HG03064 (cell line): ENCODE data around the gene P2RY2.

Source experiments
- ATAC-seq: cut with Tn5 transposase; IDR thresholded peaks from one replicate; pipeline ENCODE4 v1.9.1; 2021; ENCODE audit warnings: low read depth; ENCODE audit not compliant: unreplicated experiment

P2RY2 gene

DNA sequence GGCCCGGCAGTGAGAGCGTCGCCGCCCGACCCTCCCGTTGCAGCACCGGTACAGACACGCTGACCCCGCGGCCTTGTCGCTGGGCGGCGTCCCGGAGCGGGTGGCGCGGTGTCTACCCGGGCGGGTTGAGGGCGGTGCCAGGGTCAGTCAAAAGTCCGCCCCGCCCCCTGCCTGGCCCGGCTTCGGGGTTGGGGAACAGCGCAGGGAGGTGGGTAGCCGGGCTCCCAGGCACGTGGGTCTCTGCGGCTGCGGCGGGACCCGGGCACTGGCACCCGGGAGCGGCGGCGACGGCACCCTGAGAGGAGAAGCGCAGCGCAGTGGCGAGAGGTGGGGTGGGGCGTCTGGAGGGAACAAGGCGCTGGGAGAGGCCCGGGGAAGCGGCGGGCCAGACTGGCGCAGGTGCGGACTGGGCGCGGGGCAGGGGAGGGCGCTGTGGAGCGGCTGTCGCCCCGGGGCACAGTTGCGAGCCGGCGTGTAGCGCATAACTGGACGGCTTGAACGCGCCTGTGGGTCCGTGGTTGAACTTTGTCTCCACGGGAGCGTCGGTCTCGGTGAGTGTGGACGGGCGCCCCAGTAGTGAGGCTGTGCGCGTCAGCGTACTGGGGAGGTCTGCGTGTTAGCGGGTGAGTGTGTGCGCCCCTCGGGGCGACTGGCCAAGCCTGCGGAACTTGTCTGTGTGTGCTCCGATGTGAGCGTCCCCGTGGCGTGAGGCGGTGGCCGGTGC is at the start of gene P2RY2:
P2RY2 (plus strand) TSS at position 176 of the 724 bp plus-strand sequence. CDS start 15,879 bp downstream, outside the sequence.
- no peak for ATAC-seq

DNA sequence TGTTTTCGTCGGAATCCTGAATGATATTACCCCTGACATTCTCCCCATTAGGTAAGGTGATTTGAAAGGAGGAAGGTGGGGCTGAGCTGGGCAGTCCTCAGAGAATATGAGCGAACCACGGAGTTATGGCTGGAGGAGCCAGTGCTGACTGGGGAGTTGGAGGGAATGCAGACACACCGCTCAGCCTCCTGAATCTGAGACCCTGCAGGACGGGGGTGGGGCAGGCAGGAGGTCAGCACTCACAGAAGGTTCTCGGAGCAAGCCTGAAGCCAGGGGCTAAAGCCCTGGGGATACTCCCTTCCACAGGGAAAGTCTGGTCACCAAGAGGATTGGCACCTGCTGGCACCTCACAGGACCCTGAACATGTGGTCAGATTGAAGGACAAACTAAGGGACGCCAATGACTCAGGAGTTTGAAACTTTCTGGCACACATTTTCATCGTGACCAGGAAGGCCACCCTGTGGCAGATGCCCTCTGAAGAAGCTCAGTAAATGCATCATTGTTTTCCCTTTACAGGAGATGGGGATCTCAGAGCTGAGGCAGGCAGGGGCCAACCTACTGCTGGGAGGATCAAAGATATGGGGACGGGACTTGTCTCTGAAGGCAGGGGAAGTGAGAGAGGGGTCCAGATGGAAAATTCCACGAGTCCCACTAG is 49.0 kb upstream of the P2RY2 start:
- ATAC-seq: no peak

DNA sequence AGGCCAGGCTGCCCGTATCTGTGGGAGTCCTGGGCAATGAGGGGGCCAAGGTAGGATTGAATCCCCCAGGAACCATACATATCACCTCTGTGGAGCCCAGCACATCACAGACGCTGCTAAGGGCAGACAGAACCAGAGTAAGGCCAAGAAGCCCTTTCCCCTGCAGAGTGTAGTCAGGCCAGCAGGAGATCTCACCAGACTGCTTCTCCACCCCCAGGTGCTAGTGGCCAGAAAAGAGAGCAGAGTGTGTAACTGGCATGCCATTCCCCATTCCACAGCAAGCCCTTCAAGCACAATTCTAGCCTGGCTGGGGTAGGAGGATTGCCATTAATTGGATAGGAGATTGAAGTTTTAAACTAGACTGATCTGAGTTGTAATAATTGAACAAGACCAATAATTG is 47.9 kb upstream of the P2RY2 start:
- no peak for ATAC-seq

DNA sequence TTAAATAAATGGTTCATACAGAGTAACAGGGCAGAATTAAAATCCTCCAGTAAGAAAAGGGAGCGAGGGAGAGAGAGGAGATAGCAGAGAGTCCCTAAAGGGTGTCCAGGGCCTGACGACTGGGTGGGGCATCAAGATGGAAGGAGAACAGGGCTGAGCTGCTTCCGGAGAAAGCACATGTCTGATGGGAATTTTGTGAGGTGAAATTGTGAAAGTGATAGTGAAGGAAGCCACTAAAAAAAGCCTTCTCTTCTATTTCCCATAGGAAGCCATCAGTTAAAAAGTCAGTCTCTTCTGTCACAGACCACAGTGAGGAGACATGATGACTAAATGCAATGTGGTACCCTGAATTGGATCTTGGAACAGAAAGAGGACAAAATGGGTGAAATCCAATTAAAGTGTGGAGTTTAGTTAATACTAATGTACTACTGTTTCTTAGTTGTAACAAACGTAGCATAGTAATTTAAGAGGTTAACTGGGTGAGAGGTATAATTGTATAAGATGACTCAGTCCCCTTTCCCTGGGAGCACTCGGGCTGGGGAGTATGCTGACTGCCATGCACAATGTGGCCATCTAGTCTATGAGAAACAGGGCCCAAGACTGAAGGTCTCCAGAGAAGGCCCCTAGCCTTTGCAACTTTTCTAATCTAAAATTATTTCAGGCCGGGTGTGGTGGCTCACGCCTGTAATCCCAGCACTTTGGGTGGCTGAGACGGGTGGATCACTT is 46.5 kb upstream of the P2RY2 start:
- no peak for ATAC-seq

DNA sequence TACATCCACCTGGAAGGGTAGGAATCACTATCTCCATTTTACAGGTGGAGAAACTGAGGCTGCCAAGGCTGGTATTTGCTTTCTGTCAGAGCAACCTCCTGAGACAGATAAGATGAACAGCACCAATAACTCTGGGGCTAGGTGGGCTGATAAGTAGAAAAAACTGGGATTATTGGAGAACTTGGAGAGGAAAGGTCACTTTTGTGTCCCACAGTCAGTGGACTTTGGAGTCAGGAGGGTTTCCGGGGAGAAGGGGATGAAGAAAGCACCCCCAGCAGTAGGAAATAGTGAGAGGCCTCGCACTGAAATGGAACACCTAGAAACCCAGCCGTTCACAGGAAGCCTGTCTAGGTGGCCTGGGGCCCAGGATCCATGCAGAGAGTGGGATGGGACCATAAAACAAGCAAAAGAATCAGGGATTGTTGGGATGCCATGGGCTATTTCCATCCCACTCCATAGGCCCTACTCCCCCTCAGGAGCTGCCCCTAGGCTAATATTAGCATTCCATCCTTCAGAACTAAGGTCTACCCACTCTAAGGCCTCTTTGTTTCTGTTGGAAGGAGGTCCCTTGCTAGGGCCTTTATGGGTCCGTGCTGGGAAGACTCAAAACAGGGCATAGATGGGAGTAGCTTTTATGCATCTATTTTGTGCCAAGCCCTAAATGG is 45.0 kb upstream of the P2RY2 start:
- no peak for ATAC-seq

DNA sequence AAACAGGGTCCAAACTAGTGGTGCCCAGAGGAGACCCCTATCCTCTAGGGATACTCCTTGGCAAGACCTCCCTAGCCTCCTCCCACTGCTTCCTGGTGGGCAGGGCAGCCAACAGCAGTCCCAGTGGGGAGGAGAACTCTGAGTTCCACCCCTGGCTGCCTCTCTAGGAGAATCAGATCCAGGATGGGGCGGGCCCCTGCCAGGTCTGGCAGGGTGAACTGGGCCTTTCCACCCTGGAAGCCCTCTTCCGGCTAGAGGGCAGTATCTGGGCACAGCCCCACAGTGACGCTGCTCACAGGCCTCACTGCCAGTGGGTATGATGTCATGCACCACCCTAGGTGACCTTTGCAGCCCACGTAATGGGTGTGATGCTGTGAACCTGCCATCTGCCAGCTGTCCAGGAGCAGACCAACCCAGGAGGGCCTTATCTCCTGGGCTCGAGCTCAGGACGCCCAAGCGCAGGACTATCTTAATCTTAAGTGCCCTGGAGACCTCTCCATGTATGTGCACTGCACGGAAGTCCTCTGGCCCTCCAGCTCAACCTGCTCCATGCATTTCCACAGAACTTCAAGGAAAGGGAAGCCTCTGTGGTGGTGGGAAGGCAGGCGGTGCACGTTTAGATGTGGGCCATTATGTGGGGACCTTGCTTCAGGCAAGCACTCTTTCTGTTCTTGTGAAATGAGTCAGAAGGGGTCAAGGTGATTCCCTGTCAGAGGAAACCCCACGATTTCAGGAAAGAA is 44.2 kb upstream of the P2RY2 start:
- ATAC-seq: no peak

DNA sequence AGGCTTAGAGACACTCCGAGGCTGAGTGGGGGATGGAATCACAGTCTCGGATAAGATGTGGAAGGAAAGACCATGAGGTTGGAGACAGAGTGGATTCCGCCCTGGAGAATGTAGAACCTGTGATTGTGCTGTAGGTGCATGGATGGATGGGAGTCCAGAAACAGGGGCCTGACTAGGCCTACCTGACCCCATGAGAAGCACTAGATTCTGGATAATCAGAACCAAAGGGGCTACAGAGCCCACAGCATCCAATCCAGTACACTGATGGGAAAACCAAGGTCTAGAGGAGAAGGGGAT is 43.6 kb upstream of the P2RY2 start:
- no peak for ATAC-seq

DNA sequence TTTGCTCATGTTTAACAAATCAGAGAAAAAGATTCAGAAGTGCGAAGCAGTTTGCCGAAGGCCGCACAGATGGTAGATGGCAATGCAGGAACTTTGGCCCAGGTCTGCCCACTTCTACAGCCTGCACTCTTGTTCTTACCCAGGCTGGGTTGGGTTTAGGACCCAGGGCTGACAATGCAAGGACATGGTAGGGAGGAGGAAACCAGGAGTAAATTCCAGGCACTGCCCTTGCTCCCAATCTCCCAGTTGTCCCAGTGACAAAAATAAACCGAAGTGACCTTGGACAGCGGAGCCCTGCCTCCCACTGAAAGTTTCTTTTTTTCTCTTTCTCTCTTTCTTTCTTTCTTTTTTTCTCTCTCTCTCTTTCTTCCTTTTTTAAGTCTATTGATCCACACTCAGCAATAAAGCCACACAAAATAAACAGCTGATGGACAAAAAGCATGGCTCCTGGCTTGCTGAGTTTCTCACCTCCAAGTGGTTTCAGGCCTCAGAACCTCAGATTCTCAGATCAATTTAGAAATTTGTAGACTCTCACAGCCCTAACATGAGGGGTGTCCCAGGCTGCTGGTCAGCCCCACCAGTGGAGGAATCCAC is 42.4 kb upstream of the P2RY2 start:
- no peak for ATAC-seq

DNA sequence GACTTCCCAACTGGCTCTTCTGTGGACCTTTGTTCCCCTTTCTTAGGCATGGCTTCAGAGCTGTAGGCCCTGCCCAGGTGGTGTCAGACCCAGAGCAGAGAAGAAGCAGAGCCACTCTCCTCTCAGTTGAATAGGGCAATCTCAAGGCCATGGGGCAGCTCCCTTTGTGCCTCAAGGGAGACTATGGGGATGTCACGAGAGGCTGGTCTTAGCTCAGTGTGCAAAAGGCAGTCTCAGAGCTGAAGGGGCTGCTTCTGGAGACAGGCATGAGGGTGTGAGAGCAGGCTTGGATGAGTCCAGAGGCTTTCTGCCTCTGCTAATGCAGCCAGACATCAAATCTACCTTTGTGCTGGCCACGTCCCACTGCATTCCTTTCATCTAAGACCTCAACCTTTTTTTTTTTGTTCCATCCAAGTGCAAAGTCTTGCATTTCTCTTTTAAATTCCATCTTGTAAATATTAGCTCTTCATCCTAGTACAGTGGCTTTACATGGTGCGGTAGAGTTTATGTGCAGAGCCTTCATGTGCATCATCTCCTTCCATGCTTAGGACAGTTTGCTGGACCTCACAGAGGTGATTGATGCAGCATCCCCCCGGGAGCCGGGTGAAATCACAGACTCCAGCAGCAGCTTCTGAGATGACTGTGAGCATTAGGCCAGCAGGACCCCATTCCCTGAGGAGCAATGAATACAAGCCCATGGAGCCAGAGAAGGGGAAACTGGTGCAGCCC is 41.8 kb upstream of the P2RY2 start:
- ATAC-seq: no peak

DNA sequence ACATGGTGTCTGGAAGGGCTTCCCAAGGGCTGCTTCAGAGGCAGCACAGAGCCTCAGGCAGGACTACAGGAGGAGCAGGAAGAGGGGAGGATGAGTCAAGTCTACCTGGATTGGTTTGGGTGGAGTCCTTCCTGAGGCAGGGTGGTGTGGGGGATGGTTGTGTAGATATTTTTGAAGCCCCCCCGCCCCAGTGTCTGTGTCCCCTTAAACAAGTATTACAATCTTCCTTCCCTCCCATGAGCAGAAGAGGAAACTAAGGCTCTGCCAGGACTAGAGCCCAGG is 41.3 kb upstream of the P2RY2 start:
- ATAC-seq: no peak

DNA sequence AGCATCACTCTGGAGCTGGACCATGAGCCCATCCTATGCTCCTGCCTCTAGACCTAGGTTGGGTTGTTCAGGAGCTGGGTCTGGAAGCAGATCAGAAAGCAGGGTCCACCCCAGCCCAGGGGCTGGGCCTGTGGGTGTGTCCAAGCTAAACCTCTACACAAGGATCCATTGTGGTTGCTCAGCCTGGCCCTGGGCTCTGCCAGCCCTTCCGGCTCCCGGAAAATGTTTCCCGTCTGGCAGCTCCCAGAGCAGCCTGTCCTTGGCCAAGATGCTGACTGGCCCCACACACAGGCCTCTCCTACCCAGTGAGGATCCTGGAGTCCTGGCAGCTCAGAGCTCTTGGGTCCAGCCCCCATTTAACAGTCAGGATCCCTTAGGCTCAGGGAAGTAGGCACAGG is 40.7 kb upstream of the P2RY2 start:
- no peak for ATAC-seq

DNA sequence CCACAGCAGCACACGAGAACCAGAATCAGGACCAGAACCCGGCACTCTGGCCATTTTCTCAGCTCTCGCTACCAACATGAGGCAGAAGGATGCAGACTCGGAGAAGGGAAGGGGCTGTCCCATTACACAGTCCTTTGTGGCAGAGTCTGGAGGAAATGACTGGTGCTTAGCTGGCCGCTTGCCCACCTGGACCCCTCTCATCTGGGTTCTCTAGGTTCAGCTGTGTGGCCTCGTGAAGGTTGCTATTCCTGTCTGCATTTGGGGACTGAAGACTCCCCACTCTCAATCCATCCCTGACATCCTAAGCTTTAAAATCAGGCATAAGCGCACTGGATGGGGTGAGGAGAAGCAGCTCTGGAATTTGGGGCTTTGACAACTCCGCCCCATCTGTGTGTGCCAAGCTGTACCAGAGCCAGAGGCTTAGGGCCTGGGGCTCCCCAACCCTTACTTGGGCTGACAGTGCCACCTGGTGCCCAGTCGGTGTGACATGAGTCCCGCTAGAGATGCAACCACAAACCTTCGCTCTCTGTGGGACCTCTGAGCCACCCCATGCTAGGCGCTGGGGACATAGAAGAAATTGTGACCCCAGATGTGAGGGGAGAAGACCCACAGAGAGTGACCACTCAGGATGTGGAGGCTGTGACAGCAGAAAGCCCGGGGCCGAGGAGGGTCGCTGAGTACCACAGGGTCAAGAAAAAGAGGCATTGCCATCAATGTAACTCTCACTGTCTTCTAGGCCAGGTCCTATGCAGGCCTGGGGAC is 40.1 kb upstream of the P2RY2 start:
- ATAC-seq: no peak

DNA sequence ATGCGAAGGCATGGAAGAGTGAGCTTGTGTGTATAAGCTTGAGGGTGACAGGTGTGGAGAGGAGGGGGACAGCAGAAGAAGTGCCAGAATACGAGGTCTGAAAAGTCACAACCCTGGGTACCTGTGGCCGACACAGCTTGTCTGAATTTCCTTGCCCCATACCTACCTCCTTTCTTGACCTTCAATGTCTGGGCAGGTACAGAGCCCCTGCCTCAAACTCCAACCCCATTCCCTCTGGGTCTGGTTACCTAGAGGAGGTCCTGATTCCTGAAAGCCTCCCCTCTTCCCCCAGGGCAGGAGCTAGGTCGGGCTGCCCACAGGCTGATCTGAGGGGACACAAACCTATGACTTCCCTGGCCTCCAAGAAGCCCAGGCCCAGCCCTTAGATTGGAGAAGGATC is 39.4 kb upstream of the P2RY2 start:
- ATAC-seq: no peak

DNA sequence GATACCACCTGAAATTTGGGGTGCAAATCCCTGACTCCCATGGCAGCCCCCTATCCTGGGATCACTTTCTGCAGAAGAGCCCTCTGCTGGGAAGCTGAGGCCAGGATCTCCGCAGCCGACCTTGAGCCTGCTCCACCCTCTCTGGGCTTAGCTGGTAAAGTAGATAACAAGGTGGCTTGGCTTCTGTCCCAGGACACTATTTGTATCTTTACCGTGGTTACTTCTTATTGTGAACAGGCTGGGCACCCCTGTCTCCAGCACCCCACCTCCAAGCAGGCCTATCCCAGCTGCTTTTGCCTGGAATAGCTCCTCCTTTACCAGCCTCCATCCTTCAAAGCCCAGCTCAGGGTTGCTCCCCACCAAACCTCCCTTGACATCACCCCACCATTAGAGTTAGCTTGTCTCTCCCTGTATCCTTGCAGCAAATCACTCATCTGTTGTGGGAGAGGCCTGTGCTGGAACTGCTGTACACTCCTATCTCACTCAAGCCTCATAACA is 35.2 kb upstream of the P2RY2 start:
- no peak for ATAC-seq

DNA sequence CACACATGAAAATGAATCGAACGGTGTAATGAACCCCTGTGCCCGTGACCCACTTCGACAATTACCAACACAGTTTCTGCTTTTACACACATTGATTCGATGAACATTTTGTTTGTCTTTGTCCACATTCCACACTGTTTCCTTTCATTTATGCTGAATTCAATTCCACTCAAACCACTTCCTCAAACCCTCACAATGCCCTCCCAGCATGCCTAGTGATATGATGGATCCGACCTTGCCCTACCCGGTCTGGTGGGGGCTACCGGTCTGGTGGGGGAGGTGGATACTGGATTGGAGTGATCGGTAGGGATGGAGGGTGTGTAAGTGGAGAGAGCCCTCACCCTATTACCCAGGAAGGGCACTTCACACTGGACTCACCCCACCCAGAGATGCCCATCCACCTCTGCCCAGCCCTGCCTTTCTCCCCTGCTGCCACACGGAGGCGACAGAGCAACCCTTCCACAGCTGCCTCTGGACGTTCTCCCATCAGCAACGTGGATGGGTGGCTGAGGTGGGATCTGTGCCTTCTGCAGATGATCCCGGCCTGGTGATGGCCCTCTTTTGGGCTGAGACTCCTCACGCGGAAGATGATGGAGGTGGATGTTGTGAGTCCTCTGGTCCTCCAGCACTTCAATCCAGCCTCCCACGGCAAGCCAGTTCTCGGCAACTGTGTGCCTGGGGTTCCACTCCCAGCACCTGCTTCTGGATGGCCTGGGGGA is 33.0 kb upstream of the P2RY2 start:
- no peak for ATAC-seq

DNA sequence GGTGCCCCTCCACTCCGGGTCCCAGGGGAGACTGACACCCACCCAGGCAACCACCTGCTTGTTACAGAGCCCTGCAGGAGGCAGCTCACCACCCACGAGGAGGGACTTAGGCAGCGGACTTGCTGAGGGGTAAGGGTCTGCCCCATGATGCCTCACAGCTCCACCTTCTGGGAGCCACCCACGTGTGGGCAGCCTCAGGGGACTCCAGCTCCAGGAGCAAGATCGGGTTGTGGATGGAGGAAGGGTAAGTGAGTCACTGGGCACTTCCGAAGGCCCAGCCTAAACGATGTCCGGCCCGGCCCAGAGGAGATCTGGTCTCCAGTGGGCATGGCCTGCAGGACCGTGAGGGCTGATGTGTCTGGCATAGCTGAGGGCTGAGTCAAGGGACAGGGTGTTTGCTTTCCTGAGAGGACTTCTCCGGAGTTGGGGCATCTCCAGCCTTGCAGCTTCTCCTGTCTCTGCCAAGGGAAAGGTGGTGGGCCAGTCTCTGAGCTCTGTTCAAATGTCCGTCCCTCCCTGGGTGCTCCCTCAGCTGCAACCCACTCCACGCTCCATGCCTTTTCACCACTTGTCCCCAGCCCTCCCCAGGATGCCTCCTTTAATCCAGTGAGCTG is 32.3 kb upstream of the P2RY2 start:
- no peak for ATAC-seq

DNA sequence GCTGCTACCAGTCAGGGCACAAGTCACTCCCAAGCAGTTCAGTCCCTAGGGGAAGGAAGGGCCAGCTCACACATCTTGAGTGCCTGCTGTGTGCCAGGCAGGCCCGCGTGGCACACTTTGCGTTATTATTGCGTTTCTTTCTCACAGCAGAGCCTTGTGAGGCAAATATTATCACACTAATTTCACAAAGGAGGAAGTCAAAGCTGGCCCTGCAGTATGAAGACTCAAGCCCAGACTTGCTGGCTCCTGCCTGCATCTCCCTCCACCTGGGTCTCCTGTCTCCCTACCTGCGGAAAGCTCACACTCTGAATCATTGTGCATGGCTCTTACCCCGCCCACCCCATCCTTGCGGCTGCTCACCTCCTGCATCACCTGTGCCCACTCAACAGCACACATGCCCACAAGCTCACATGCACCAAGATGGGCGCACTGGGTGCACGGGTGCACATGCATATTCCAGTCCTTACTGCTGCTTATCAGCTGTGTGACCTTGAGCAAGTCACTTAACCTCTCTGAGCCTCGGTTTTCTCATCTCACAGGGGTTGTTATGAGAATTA is 31.7 kb upstream of the P2RY2 start:
- no peak for ATAC-seq

DNA sequence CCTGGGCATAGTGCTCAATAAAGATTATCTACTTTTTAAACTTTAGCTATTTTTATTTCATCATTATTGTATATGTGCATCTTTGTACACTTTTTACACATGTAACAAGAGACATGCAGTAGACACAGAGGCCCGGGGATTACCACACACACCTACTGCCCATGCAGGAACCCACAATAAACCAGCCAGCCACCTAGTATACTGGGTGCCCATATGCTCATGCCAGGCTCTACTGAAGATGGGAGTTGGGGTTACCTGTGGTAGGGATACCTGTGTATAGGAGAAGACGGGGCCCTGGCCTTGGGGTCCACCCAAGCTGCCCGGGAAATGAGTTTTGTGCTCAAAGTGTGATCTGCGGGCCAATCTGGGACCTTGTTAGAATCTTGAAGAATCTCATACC is 31.2 kb upstream of the P2RY2 start:
- no peak for ATAC-seq
